ENCODE measurements around the gene PSMA5.

The PSMA5 gene

GRCh38 chr1:109385417-109385816 lies 40.8 kb downstream of the PSMA5 start:
- Histone ChIP-seq H3K4me1 (ENCODE audit: control insufficient read depth in 2 of 2, insufficient read depth in 1 of 2, low read depth in 1 of 2, low read length in 2 of 2) (peaks cover 0 to 8% of the 10 kb centered on the region in 2 donors), H3K79me1 (ENCODE audit: low read depth, low read length) (no peaks in the 10 kb centered on the region)
- no CpG with 5 or more reads among the region's 2 CpGs for WGBS, 2 donors (ENCODE audit: extremely low coverage in 2 of 2, insufficient read length in 2 of 2, insufficient replicate concordance in 1 of 2)

GRCh38 chr1:109383854-109384253 lies 42.4 kb downstream of the PSMA5 start:
- Histone ChIP-seq H4K91ac (ENCODE audit: low read depth, low read length, poor library complexity) (no peak overlapping the region), H3K27me3 (ENCODE audit: control insufficient read depth in 3 of 3, insufficient read depth in 3 of 3, low read depth in 1 of 3, low read length in 3 of 3) (no peaks in the 10 kb centered on the region), H2BK15ac (ENCODE audit: low read length) (no peak overlapping the region), H3K36me3 (replicated peaks in 1 of 2; ENCODE audit: control insufficient read depth in 2 of 2, insufficient read depth in 2 of 2, low read length in 2 of 2) (no peaks in the 10 kb centered on the region), H3K23ac (ENCODE audit: low read depth, low read length, poor library complexity) (no peak overlapping the region), H2AFZ (ENCODE audit: low read length) (no peak overlapping the region), H2BK12ac (ENCODE audit: low read length) (no peak overlapping the region), H3K4me2 (ENCODE audit: insufficient read depth, low read length, poor library complexity, severe bottlenecking) (no peak overlapping the region), H3K4me3 (ENCODE audit: low read length in 2 of 2) (no peak overlapping the region), H3K9me3 (replicated peaks in 1 of 2; ENCODE audit: control insufficient read depth in 2 of 2, insufficient read depth in 1 of 2, low read depth in 1 of 2, low read length in 2 of 2) (peaks cover 2 to 4% of the 10 kb centered on the region in 2 donors), H3K79me1 (ENCODE audit: low read depth, low read length) (no peaks in the 10 kb centered on the region), H2AK5ac (ENCODE audit: low read depth, low read length) (no peak overlapping the region), H3K14ac (ENCODE audit: low read length) (no peak overlapping the region), H4K8ac (ENCODE audit: low read depth, low read length) (no peak overlapping the region), H2BK5ac (ENCODE audit: low read length) (no peak overlapping the region), H3K27ac (replicated peaks; ENCODE audit: low read length) (peak overlapping the region; percentile 79), H3K18ac (ENCODE audit: low read length) (no peak overlapping the region), H3K9ac (ENCODE audit: low read depth, low read length, poor library complexity) (no peak overlapping the region), H3K4me1 (ENCODE audit: control insufficient read depth in 2 of 2, insufficient read depth in 1 of 2, low read depth in 1 of 2, low read length in 2 of 2) (peaks cover 0 to 8% of the 10 kb centered on the region in 2 donors), H2BK120ac (ENCODE audit: low read depth, low read length) (no peak overlapping the region), H3K4ac (ENCODE audit: low read length) (no peak overlapping the region)
- no peak for DNase-seq (ENCODE audit: low spot score)
- no CpG with 5 or more reads among the region's 7 CpGs for WGBS, 2 donors (ENCODE audit: extremely low coverage in 2 of 2, insufficient read length in 2 of 2, insufficient replicate concordance in 1 of 2)

More at GRCh38 chr1:109385417-109385816, 40.8 kb downstream of the PSMA5 start:
- no peak overlapping the region for H4K91ac ChIP-seq (ENCODE audit: low read depth, low read length, poor library complexity)
- no peak overlapping the region for H4K8ac ChIP-seq (ENCODE audit: low read depth, low read length)
- H3K4me3 ChIP-seq (ENCODE audit: low read length in 2 of 2): no peak overlapping the region
- H3K9me3 ChIP-seq (replicated peaks in 1 of 2; ENCODE audit: control insufficient read depth in 2 of 2, insufficient read depth in 1 of 2, low read depth in 1 of 2, low read length in 2 of 2): peaks cover 2 to 4% of the 10 kb centered on the region in 2 donors
- H3K18ac ChIP-seq (ENCODE audit: low read length): no peak overlapping the region
- H3K9ac ChIP-seq (ENCODE audit: low read depth, low read length, poor library complexity): no peak overlapping the region
- no peak overlapping the region for H2BK5ac ChIP-seq (ENCODE audit: low read length)
- no peak overlapping the region for H2AK5ac ChIP-seq (ENCODE audit: low read depth, low read length)
- H3K23ac ChIP-seq (ENCODE audit: low read depth, low read length, poor library complexity): no peak overlapping the region
- H2BK15ac ChIP-seq (ENCODE audit: low read length): no peak overlapping the region
- no peaks in the 10 kb centered on the region for H3K27me3 ChIP-seq (ENCODE audit: control insufficient read depth in 3 of 3, insufficient read depth in 3 of 3, low read depth in 1 of 3, low read length in 3 of 3)
- H3K14ac ChIP-seq (ENCODE audit: low read length): no peak overlapping the region
- no peak overlapping the region for H3K27ac ChIP-seq (replicated peaks; ENCODE audit: low read length)
- no peak overlapping the region for H3K4ac ChIP-seq (ENCODE audit: low read length)
- no peak overlapping the region for H2BK12ac ChIP-seq (ENCODE audit: low read length)
- DNase-seq (ENCODE audit: low spot score): no peak
- H2AFZ ChIP-seq (ENCODE audit: low read length): no peak overlapping the region
- no peak overlapping the region for H2BK120ac ChIP-seq (ENCODE audit: low read depth, low read length)
- no peaks in the 10 kb centered on the region for H3K36me3 ChIP-seq (replicated peaks in 1 of 2; ENCODE audit: control insufficient read depth in 2 of 2, insufficient read depth in 2 of 2, low read length in 2 of 2)
- no peak overlapping the region for H3K4me2 ChIP-seq (ENCODE audit: insufficient read depth, low read length, poor library complexity, severe bottlenecking)

- no peak overlapping the region for H4K8ac ChIP-seq (ENCODE audit: low read depth, low read length)
- H3K27me3 ChIP-seq (ENCODE audit: control insufficient read depth in 3 of 3, insufficient read depth in 3 of 3, low read depth in 1 of 3, low read length in 3 of 3): no peaks in the 10 kb centered on the region
- H3K4ac ChIP-seq (ENCODE audit: low read length): no peak overlapping the region
- H3K27ac ChIP-seq (replicated peaks; ENCODE audit: low read length): peak overlapping the region; percentile 79
- H3K23ac ChIP-seq (ENCODE audit: low read depth, low read length, poor library complexity): no peak overlapping the region
- H3K4me1 ChIP-seq (ENCODE audit: control insufficient read depth in 2 of 2, insufficient read depth in 1 of 2, low read depth in 1 of 2, low read length in 2 of 2): peaks cover 0 to 8% of the 10 kb centered on the region in 2 donors
- no peak for DNase-seq (ENCODE audit: low spot score)
- no CpG with 5 or more reads among the region's 2 CpGs for WGBS, 2 donors (ENCODE audit: extremely low coverage in 2 of 2, insufficient read length in 2 of 2, insufficient replicate concordance in 1 of 2)
- H2AFZ ChIP-seq (ENCODE audit: low read length): no peak overlapping the region
- H3K18ac ChIP-seq (ENCODE audit: low read length): no peak overlapping the region
- H3K4me3 ChIP-seq (ENCODE audit: low read length in 2 of 2): no peak overlapping the region
- no peak overlapping the region for H3K9ac ChIP-seq (ENCODE audit: low read depth, low read length, poor library complexity)
- H2AK5ac ChIP-seq (ENCODE audit: low read depth, low read length): no peak overlapping the region
- H3K36me3 ChIP-seq (replicated peaks in 1 of 2; ENCODE audit: control insufficient read depth in 2 of 2, insufficient read depth in 2 of 2, low read length in 2 of 2): no peaks in the 10 kb centered on the region
- no peak overlapping the region for H4K91ac ChIP-seq (ENCODE audit: low read depth, low read length, poor library complexity)
- H3K4me2 ChIP-seq (ENCODE audit: insufficient read depth, low read length, poor library complexity, severe bottlenecking): no peak overlapping the region
- peaks cover 2 to 4% of the 10 kb centered on the region in 2 donors for H3K9me3 ChIP-seq (replicated peaks in 1 of 2; ENCODE audit: control insufficient read depth in 2 of 2, insufficient read depth in 1 of 2, low read depth in 1 of 2, low read length in 2 of 2)
- no peak overlapping the region for H2BK15ac ChIP-seq (ENCODE audit: low read length)
- no peak overlapping the region for H2BK120ac ChIP-seq (ENCODE audit: low read depth, low read length)
- no peak overlapping the region for H3K14ac ChIP-seq (ENCODE audit: low read length)
- no peak overlapping the region for H2BK12ac ChIP-seq (ENCODE audit: low read length)
- H3K79me1 ChIP-seq (ENCODE audit: low read depth, low read length): no peaks in the 10 kb centered on the region
- no peak overlapping the region for H2BK5ac ChIP-seq (ENCODE audit: low read length)
Observed at GRCh38 chr1:109383087-109383779, 43.0 kb downstream of the PSMA5 start.

- no CpG with 5 or more reads among the region's 2 CpGs for WGBS, 2 donors (ENCODE audit: extremely low coverage in 2 of 2, insufficient read length in 2 of 2, insufficient replicate concordance in 1 of 2)
- no peaks in the 10 kb centered on the region for H3K27me3 ChIP-seq (ENCODE audit: control insufficient read depth in 3 of 3, insufficient read depth in 3 of 3, low read depth in 1 of 3, low read length in 3 of 3)
- no peak overlapping the region for H3K27ac ChIP-seq (replicated peaks; ENCODE audit: low read length)
- H3K4me1 ChIP-seq (ENCODE audit: control insufficient read depth in 2 of 2, insufficient read depth in 1 of 2, low read depth in 1 of 2, low read length in 2 of 2): peaks cover 0 to 8% of the 10 kb centered on the region in 2 donors
- no peak for DNase-seq (ENCODE audit: low spot score)
- no peak overlapping the region for H2BK5ac ChIP-seq (ENCODE audit: low read length)
- no peak overlapping the region for H3K4ac ChIP-seq (ENCODE audit: low read length)
- H3K23ac ChIP-seq (ENCODE audit: low read depth, low read length, poor library complexity): no peak overlapping the region
- no peak overlapping the region for H3K9ac ChIP-seq (ENCODE audit: low read depth, low read length, poor library complexity)
- H4K8ac ChIP-seq (ENCODE audit: low read depth, low read length): no peak overlapping the region
- H3K4me2 ChIP-seq (ENCODE audit: insufficient read depth, low read length, poor library complexity, severe bottlenecking): no peak overlapping the region
- no peak overlapping the region for H2BK120ac ChIP-seq (ENCODE audit: low read depth, low read length)
- no peaks in the 10 kb centered on the region for H3K79me1 ChIP-seq (ENCODE audit: low read depth, low read length)
- H4K91ac ChIP-seq (ENCODE audit: low read depth, low read length, poor library complexity): no peak overlapping the region
- H3K14ac ChIP-seq (ENCODE audit: low read length): no peak overlapping the region
- no peak overlapping the region for H2AK5ac ChIP-seq (ENCODE audit: low read depth, low read length)
- no peak overlapping the region for H2AFZ ChIP-seq (ENCODE audit: low read length)
- no peak overlapping the region for H2BK12ac ChIP-seq (ENCODE audit: low read length)
- H2BK15ac ChIP-seq (ENCODE audit: low read length): no peak overlapping the region
- H3K36me3 ChIP-seq (replicated peaks in 1 of 2; ENCODE audit: control insufficient read depth in 2 of 2, insufficient read depth in 2 of 2, low read length in 2 of 2): no peaks in the 10 kb centered on the region
- no peak overlapping the region for H3K18ac ChIP-seq (ENCODE audit: low read length)
- H3K4me3 ChIP-seq (ENCODE audit: low read length in 2 of 2): no peak overlapping the region
- peaks cover 2 to 4% of the 10 kb centered on the region in 2 donors for H3K9me3 ChIP-seq (replicated peaks in 1 of 2; ENCODE audit: control insufficient read depth in 2 of 2, insufficient read depth in 1 of 2, low read depth in 1 of 2, low read length in 2 of 2)
Observed at GRCh38 chr1:109381573-109381972, 44.7 kb downstream of the PSMA5 start.

Data from neuronal stem cell (in vitro differentiated cells).